B cell (primary cell): ENCODE results near the gene MICALL1. TPM values are rescaled to one million over a fixed set of nuclear protein-coding genes. Genes with fewer than 3 reads are reported as not detected.

ENCODE experiments used
- ATAC-seq: fragments of 200-7000 bp; cut with Tn5 transposase; one replicate; pipeline ENCODE4 v1.10.0; 2021; ENCODE audit warnings: low read depth, mild to moderate bottlenecking, moderate number of reproducible peaks, moderate library complexity
- CTCF ChIA-PET: fragments of 350-600 bp; sonication (Branson Sonifier 250); formaldehyde crosslinking; loops from one replicate; lab custom pipeline; 2021; ENCODE audit warnings: antibody characterized with exemption, inconsistent platforms; lab: Charles Lee
- POLR2A ChIA-PET: fragments of 350-600 bp; sonication (Branson Sonifier 250); formaldehyde crosslinking; loops from one replicate; lab custom pipeline; 2021; ENCODE audit warnings: antibody characterized with exemption; lab: Charles Lee
- DNase-seq: peaks from one replicate; pipeline ENCODE4 v3.0.0; 2013
- H2AFZ ChIP-seq: 2 replicates; pipeline ENCODE4 v1.6.1; 2012; ENCODE audit warnings: mild to moderate bottlenecking, low read depth, low read length; ENCODE audit not compliant: insufficient read depth, poor library complexity, severe bottlenecking
- H3K27ac ChIP-seq, 2 donors: 1 replicate in 1 of 2; 2 replicates in 1 of 2; pipeline ENCODE4 v1.5.1; 2012 to 2013; ENCODE audit warnings: low read length in 2 of 2, mild to moderate bottlenecking in 2 of 2, moderate library complexity in 1 of 2
- H3K27me3 ChIP-seq, 4 experiments: fragments of 200-600 bp in 1 of 4; sonication (generic) in 1 of 4; replicated peaks in 1 of 4; 1 replicate in 2 of 4; 2 replicates in 2 of 4; pipeline versions ENCODE4 v1.6.1 to v1.7.0; 2013 to 2016; ENCODE audit warnings: low read length in 3 of 4, mild to moderate bottlenecking in 2 of 4, mixed read lengths in 1 of 4, moderate library complexity in 1 of 4; ENCODE audit not compliant: insufficient read depth in 4 of 4, control insufficient read depth in 3 of 4; ENCODE audit errors: control extremely low read depth in 1 of 4
- H3K36me3 ChIP-seq, 2 experiments: replicated peaks in 1 of 2; 1 replicate in 1 of 2; 2 replicates in 1 of 2; pipeline versions ENCODE4 v1.6.1 to v1.7.1; 2013; ENCODE audit warnings: low read length in 1 of 2; ENCODE audit not compliant: insufficient read depth in 2 of 2, control insufficient read depth in 1 of 2; ENCODE audit errors: control extremely low read depth in 1 of 2, extremely low read depth in 1 of 2
- H3K4me1 ChIP-seq, 2 donors: fragments of 200-600 bp in 1 of 2; sonication (generic) in 1 of 2; 1 replicate in 1 of 2; 2 replicates in 1 of 2; pipeline versions ENCODE4 v1.5.1 to v1.6.1; 2013 to 2017; ENCODE audit warnings: low read length in 2 of 2; ENCODE audit not compliant: control insufficient read depth in 2 of 2, insufficient read depth in 2 of 2
- H3K4me2 ChIP-seq: replicated peaks from 2 replicates; pipeline ENCODE3; 2012; ENCODE audit warnings: mild to moderate bottlenecking, low read depth, low read length; ENCODE audit not compliant: poor library complexity, severe bottlenecking
- H3K4me3 ChIP-seq, 5 experiments: fragments of 200-600 bp in 1 of 5; sonication (generic) in 1 of 5; 1 replicate in 3 of 5; 2 replicates in 2 of 5; pipeline versions ENCODE4 v1.5.1 to v1.7.0; 2011 to 2016; ENCODE audit warnings: low read length in 4 of 5, mild to moderate bottlenecking in 4 of 5, low read depth in 2 of 5, control low read depth in 1 of 5, moderate library complexity in 1 of 5; ENCODE audit not compliant: insufficient read depth in 1 of 5; ENCODE audit errors: control extremely low read depth in 1 of 5, extremely low read depth in 1 of 5
- H3K79me2 ChIP-seq: fragments of 200-600 bp; sonication (generic); one replicate; pipeline ENCODE4 v1.6.0; 2016; ENCODE audit warnings: low read length; ENCODE audit not compliant: control insufficient read depth, insufficient read depth
- H3K9ac ChIP-seq: fragments of 200-600 bp; sonication (generic); 2 replicates; pipeline ENCODE4 v1.6.1; 2017; ENCODE audit warnings: mild to moderate bottlenecking, low read length, moderate library complexity
- H3K9me3 ChIP-seq, 3 donors: one replicate each; pipeline versions ENCODE4 v1.6.1 to v1.7.1; 2013; ENCODE audit warnings: low read length in 2 of 3; ENCODE audit not compliant: control insufficient read depth in 2 of 3, insufficient read depth in 1 of 3; ENCODE audit errors: control extremely low read depth in 1 of 3
- H4K20me1 ChIP-seq: 2 replicates; pipeline ENCODE4 v1.6.0; 2012; ENCODE audit warnings: mild to moderate bottlenecking, low read length; ENCODE audit not compliant: insufficient read depth, control insufficient read depth, poor library complexity, severe bottlenecking
- H3K27ac Mint-ChIP-seq: one replicate; pipeline ENCODE4 v1.8.0; 2021; ENCODE audit warnings: mixed read lengths
- H3K27me3 Mint-ChIP-seq: one replicate; pipeline ENCODE4 v1.8.0; 2021; ENCODE audit warnings: mixed read lengths
- H3K4me1 Mint-ChIP-seq: one replicate; pipeline ENCODE4 v1.8.0; 2021; ENCODE audit warnings: mixed read lengths
- H3K4me3 Mint-ChIP-seq: one replicate; pipeline ENCODE4 v1.8.0; 2021; ENCODE audit warnings: mixed read lengths
- H3K9me3 Mint-ChIP-seq: one replicate; pipeline ENCODE4 v1.8.0; 2022; ENCODE audit warnings: mixed read lengths; ENCODE audit not compliant: insufficient read depth
- EZH2 ChIP-seq: IDR thresholded peaks from 2 replicates; pipeline ENCODE4 v1.6.1; 2012; ENCODE audit warnings: borderline replicate concordance, low read depth, mild to moderate bottlenecking, moderate library complexity, low read length; ENCODE audit not compliant: insufficient read depth, poor library complexity, severe bottlenecking
- WGBS: methylation state at CpG from one replicate; pipeline ENCODE4 v1.1.5; 2013; ENCODE audit warnings: missing lambda C conversion rate; ENCODE audit not compliant: insufficient coverage; 5-methylcytosine and 5-hydroxymethylcytosine counted together
- intact Hi-C: fragments of 100-400 bp; cut with micrococcal nuclease; formaldehyde crosslinking; loops from one replicate; pipeline ENCODE4 v1.10.0; 2022
- polyA plus RNA-seq: library from polyadenylated mRNA; depleted of rRNA; stranded (reverse); fragments of >200 nt; gene quantifications from 2 replicates; pipeline ENCODE4 v1.2.3, GENCODE V29; 2012
- total RNA-seq, 2 donors: library from RNA; stranded (reverse); fragments of 120-200 nt in 1 of 2; gene quantifications; 1 replicate in 1 of 2; 2 replicates in 1 of 2; pipeline versions ENCODE4 v1.2.3 to v1.2.4, GENCODE V29; 2013 to 2022
- TF ChIP-seq, protein P1 (sequence below): fragments of 200-600 bp; IDR thresholded peaks from one replicate; pipeline ENCODE4 v1.8.0; 2022; ENCODE audit warnings: antibody characterized with exemption, mild to moderate bottlenecking

The MICALL1 gene
- total and polyA plus RNA-seq, 2 donors (not counting 1 experiment from before 2014, with no cell fraction given): 21.0 to 34.9 TPM

GRCh38 chr22:37880668-37881440 lies 25.2 kb upstream of the MICALL1 start:
- ChIA-PET CTCF (interaction anchor here (1.2 kb wide), 1 partner anchor 17 kb away, joined by 8 read pairs; no protein-coding TSS in a partner anchor), POLR2A (interaction anchor here (0.6 kb wide), 1 partner anchor 234 kb away, joined by 3 read pairs; no protein-coding TSS in a partner anchor)
- no peaks in the 10 kb centered on the region for H3K4me1 ChIP-seq
- H3K27ac Mint-ChIP-seq: no peak overlapping the region
- H2AFZ ChIP-seq: no peak overlapping the region
- H3K36me3 ChIP-seq: peaks cover 22 to 60% of the 10 kb centered on the region in 2 experiments
- DNase-seq: no peak
- TF ChIP-seq, protein P1, sequence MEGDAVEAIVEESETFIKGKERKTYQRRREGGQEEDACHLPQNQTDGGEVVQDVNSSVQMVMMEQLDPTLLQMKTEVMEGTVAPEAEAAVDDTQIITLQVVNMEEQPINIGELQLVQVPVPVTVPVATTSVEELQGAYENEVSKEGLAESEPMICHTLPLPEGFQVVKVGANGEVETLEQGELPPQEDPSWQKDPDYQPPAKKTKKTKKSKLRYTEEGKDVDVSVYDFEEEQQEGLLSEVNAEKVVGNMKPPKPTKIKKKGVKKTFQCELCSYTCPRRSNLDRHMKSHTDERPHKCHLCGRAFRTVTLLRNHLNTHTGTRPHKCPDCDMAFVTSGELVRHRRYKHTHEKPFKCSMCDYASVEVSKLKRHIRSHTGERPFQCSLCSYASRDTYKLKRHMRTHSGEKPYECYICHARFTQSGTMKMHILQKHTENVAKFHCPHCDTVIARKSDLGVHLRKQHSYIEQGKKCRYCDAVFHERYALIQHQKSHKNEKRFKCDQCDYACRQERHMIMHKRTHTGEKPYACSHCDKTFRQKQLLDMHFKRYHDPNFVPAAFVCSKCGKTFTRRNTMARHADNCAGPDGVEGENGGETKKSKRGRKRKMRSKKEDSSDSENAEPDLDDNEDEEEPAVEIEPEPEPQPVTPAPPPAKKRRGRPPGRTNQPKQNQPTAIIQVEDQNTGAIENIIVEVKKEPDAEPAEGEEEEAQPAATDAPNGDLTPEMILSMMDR: no peak
- TF ChIP-seq EZH2: no peak
- intact Hi-C loops: no loop called here
- peaks cover 46% of the 10 kb centered on the region for H4K20me1 ChIP-seq
- H3K4me1 Mint-ChIP-seq: peaks cover 4% of the 10 kb centered on the region
- H3K9ac ChIP-seq: no peak overlapping the region
- peaks cover 47% of the 10 kb centered on the region for H3K79me2 ChIP-seq
- no peaks in the 10 kb centered on the region for H3K9me3 Mint-ChIP-seq
- no peak overlapping the region for H3K4me2 ChIP-seq
- H3K27me3 ChIP-seq: no peaks in the 10 kb centered on the region
- H3K27me3 Mint-ChIP-seq: no peaks in the 10 kb centered on the region
- no peak overlapping the region for H3K4me3 ChIP-seq
- H3K4me3 Mint-ChIP-seq: no peak overlapping the region
- ATAC-seq: no peak
- no peaks in the 10 kb centered on the region for H3K9me3 ChIP-seq
- no peak overlapping the region for H3K27ac ChIP-seq
- WGBS: 100% methylated on average over 1 of the region's 6 CpGs

DNA sequence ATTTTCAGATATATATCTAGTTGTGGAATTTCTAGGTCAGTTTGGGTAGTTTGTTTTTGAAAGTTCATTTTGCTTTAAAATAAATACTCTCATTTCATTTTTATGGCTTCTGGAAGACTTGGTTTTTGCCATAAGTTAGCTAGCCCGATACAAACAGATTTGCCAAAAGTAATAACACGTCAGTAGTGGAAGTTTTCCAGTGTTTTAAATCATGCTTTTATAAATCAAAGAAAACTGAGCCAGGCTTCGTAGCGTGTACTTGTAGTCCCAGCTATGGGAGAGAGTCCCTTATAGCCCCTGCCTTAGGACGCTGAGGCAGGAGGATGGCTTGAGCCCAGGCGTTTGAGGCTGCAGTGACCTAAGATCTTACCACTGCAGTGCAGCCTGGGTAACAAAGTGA lies 21.7 kb upstream of the MICALL1 start:
- no peaks in the 10 kb centered on the region for H3K9me3 ChIP-seq
- no peak overlapping the region for H2AFZ ChIP-seq
- peaks cover 4% of the 10 kb centered on the region for H3K4me1 Mint-ChIP-seq
- H4K20me1 ChIP-seq: peaks cover 37% of the 10 kb centered on the region
- H3K27ac Mint-ChIP-seq: no peak overlapping the region
- POLR2A ChIA-PET: no interaction called here
- H3K4me3 Mint-ChIP-seq: no peak overlapping the region
- DNase-seq: no peak
- WGBS: no CpG with 5 or more reads among the region's 6 CpGs
- CTCF ChIA-PET: interaction anchor here (1.3 to 2.3 kb wide), 2 partner anchors 21 to 66 kb away, joined by 3 to 7 read pairs; no protein-coding TSS in a partner anchor
- no peaks in the 10 kb centered on the region for H3K9me3 Mint-ChIP-seq
- peaks cover 12 to 52% of the 10 kb centered on the region in 2 experiments for H3K36me3 ChIP-seq
- no peak overlapping the region for H3K4me3 ChIP-seq
- intact Hi-C loops: no loop called here
- ATAC-seq: no peak
- no peaks in the 10 kb centered on the region for H3K4me1 ChIP-seq
- H3K27ac ChIP-seq: no peak overlapping the region
- no peaks in the 10 kb centered on the region for H3K27me3 Mint-ChIP-seq
- H3K79me2 ChIP-seq: peaks cover 27% of the 10 kb centered on the region
- H3K27me3 ChIP-seq: no peaks in the 10 kb centered on the region
- H3K4me2 ChIP-seq: no peak overlapping the region
- H3K9ac ChIP-seq: no peak overlapping the region
- no peak for TF ChIP-seq EZH2
- TF ChIP-seq, protein P1: no peak
